Epithelial cell of umbilical artery (primary cell): ENCODE measurements around the gene SH3BP5L. TPM values are rescaled to one million over a fixed set of nuclear protein-coding genes. Genes with fewer than 3 reads are reported as not detected.

Experiments
- total RNA-seq: library from RNA; depleted of rRNA; stranded (reverse); fragments of >200 nt; gene quantifications from 2 replicates; pipeline ENCODE4 v1.2.3, GENCODE V29; 2014

The SH3BP5L gene
- total RNA-seq, result 20.2 and 26.6 TPM in 2 replicates

GRCh38 chr1:248825909-248826760 is at the start of gene SH3BP5L:
TSS of gene SH3BP5L (minus strand) at chr1:248825915. CDS start at chr1:248824935, 980 bp downstream.

GRCh38 chr1:248858891-248859889 is 33.5 kb upstream of the SH3BP5L start, which contains the start of gene ZNF692:
TSS of gene ZNF692 (minus strand) at chr1:248859085. CDS start at chr1:248858309, 776 bp downstream.

GRCh38 chr1:248837781-248838356 is 12.2 kb upstream of the SH3BP5L start, which contains the start of gene ZNF672:
TSS of gene ZNF672 (plus strand) at chr1:248838224. CDS start at chr1:248847275, 9,051 bp downstream.

Other genes starting within 250 kb of the SH3BP5L start
- not detected in 2 replicates for gene OR2T10, start 228.2 kb downstream of the SH3BP5L start, total RNA-seq
- not detected in 2 replicates for gene OR2T11, start 190.8 kb downstream of the SH3BP5L start, total RNA-seq
- not detected in 2 replicates for gene OR2T35, start 180.6 kb downstream of the SH3BP5L start, total RNA-seq
- not detected in 2 replicates for gene OR2T27, start 170.4 kb downstream of the SH3BP5L start, total RNA-seq
- gene OR14I1, start 123.1 kb downstream of the SH3BP5L start, total RNA-seq, result not detected in 2 replicates
- not detected in 2 replicates for gene LYPD8, start 70.2 kb downstream of the SH3BP5L start, total RNA-seq
- 19.5 and 19.6 TPM in 2 replicates for gene ZNF672, start 12.3 kb upstream of the SH3BP5L start, total RNA-seq
- 12.2 and 13.0 TPM in 2 replicates for gene ZNF692, start 33.2 kb upstream of the SH3BP5L start, total RNA-seq
- gene PGBD2, start 80.3 kb upstream of the SH3BP5L start, total RNA-seq, result 6.5 and 11.1 TPM in 2 replicates